ENCODE data around the gene CTU1. TPM values are rescaled to one million over a fixed set of nuclear protein-coding genes. Genes with fewer than 3 reads are reported as not detected.

CTU1 gene
- total RNA-seq, 1 donor: 4.3 TPM

DNA sequence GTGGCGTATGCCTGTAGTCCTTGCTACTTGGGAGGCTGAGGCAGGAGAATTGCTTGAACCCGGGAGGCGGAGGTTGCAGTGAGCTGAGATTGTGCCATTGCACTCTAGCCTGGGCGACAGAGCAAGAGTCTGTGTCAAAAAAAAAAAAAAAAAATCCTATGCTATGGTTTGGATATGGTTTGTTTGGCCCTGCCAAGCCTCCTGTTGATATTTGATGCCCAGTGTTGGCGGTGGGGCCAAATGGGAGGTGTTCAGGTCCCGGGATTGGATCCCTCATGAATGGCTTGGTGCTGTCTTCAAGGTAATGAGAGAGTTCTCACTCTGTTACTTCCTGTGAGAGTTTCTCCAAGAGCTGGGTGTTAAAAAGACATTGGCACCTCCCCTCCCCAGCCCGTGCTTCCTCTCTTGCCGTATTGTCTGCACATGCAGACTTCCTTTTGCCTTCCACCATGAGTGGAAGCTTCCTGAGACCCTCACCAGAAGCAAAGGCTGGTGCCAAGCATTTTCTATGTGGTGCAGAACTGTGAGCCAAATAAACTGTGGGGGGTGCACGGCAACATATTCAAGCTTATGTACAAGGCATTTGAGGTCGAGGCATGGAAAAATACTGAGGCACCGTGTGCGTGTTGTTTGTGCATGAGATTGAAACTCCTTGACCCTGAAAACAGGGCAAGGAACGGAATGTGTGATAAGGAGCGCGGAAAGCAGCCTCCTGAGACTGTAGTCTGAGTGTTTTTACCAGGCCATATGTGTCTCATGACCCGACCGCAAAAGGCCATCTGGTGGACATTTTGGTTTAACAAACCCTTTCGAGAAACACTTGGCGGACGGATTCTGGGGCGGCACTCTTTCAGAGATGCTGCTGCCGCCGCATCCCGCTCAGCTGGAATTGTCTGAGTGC lies 23.8 kb upstream of the CTU1 start:
- Histone ChIP-seq H3K9me3 (ENCODE audit: low read depth, low read length) (no peaks in the 10 kb centered on the region), H3K27me3 (ENCODE audit: insufficient read depth, low read length) (peaks cover 2% of the 10 kb centered on the region), H3K36me3 (ENCODE audit: insufficient read depth, low read length) (no peaks in the 10 kb centered on the region), H3K27ac (ENCODE audit: low read depth, low read length) (no peak overlapping the region), H2AFZ (ENCODE audit: low read length) (peak overlapping the region; percentile 42), H3K4me3 (ENCODE audit: insufficient read depth, low read length) (no peak overlapping the region), H4K20me1 (ENCODE audit: insufficient read depth, low read length) (no peaks in the 10 kb centered on the region), H3K4me1 (ENCODE audit: insufficient read depth, low read length) (peaks cover 10% of the 10 kb centered on the region), H3K4me2 (ENCODE audit: insufficient read depth, low read length) (peak overlapping the region; percentile 27), H3K79me2 (ENCODE audit: insufficient read depth, low read length) (no peaks in the 10 kb centered on the region)
- TF ChIP-seq, protein P1, sequence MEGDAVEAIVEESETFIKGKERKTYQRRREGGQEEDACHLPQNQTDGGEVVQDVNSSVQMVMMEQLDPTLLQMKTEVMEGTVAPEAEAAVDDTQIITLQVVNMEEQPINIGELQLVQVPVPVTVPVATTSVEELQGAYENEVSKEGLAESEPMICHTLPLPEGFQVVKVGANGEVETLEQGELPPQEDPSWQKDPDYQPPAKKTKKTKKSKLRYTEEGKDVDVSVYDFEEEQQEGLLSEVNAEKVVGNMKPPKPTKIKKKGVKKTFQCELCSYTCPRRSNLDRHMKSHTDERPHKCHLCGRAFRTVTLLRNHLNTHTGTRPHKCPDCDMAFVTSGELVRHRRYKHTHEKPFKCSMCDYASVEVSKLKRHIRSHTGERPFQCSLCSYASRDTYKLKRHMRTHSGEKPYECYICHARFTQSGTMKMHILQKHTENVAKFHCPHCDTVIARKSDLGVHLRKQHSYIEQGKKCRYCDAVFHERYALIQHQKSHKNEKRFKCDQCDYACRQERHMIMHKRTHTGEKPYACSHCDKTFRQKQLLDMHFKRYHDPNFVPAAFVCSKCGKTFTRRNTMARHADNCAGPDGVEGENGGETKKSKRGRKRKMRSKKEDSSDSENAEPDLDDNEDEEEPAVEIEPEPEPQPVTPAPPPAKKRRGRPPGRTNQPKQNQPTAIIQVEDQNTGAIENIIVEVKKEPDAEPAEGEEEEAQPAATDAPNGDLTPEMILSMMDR (IDR thresholded peaks at IDR 0.05; ENCODE audit: extremely low read depth, low read depth, low read length): no peak
- no peak for DNase-seq (ENCODE audit: insufficient read length, low spot score, missing footprints)

DNA sequence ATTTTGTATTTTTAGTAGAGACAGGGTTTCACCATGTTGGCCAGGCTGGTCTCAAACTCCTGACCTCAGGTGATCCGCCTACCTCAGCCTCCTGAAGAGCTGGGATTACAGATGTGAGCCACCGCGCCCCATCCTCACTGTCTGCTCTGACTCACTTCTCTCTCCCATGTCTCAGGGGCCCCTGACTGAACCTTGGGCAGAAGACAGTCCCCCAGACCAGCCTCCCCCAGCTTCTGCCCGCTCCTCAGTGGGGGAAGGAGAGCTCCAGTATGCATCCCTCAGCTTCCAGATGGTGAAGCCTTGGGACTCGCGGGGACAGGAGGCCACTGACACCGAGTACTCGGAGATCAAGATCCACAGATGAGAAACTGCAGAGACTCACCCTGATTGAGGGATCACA lies 21.5 kb upstream of the CTU1 start:
- Histone ChIP-seq H3K4me1 (ENCODE audit: insufficient read depth, low read length) (peaks cover 8% of the 10 kb centered on the region), H4K20me1 (ENCODE audit: insufficient read depth, low read length) (no peaks in the 10 kb centered on the region), H2AFZ (ENCODE audit: low read length) (no peak overlapping the region), H3K27me3 (ENCODE audit: insufficient read depth, low read length) (peaks cover 4% of the 10 kb centered on the region), H3K79me2 (ENCODE audit: insufficient read depth, low read length) (no peaks in the 10 kb centered on the region), H3K9me3 (ENCODE audit: low read depth, low read length) (no peaks in the 10 kb centered on the region), H3K27ac (ENCODE audit: low read depth, low read length) (no peak overlapping the region), H3K4me2 (ENCODE audit: insufficient read depth, low read length) (no peak overlapping the region), H3K4me3 (ENCODE audit: insufficient read depth, low read length) (no peak overlapping the region), H3K36me3 (ENCODE audit: insufficient read depth, low read length) (no peaks in the 10 kb centered on the region)
- TF ChIP-seq, protein P1 (IDR thresholded peaks at IDR 0.05; ENCODE audit: extremely low read depth, low read depth, low read length): no peak
- no peak for DNase-seq (ENCODE audit: insufficient read length, low spot score, missing footprints)

DNA sequence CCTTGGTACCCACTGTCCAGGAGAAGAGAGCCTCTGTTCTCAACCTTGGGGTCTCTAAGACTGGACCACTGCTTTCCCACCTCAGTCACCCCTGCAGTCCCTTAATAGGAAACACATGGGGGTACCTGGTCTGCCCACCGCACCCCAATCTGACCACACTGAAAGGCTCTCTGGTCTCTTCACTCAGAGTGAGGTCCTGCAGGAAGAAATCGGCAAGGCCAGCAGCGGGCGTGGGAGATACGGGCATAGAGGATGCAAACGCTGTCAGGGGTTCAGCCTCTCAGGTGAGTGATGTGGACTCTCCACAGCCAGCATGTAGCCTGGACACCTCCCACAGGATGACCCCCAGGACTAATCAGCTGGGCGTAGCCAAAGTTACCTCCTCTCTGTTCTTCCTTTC lies 20.0 kb upstream of the CTU1 start:
- TF ChIP-seq, protein P1 (IDR thresholded peaks at IDR 0.05; ENCODE audit: extremely low read depth, low read depth, low read length): no peak
- no peak overlapping the region for H3K4me2 ChIP-seq (ENCODE audit: insufficient read depth, low read length)

DNA sequence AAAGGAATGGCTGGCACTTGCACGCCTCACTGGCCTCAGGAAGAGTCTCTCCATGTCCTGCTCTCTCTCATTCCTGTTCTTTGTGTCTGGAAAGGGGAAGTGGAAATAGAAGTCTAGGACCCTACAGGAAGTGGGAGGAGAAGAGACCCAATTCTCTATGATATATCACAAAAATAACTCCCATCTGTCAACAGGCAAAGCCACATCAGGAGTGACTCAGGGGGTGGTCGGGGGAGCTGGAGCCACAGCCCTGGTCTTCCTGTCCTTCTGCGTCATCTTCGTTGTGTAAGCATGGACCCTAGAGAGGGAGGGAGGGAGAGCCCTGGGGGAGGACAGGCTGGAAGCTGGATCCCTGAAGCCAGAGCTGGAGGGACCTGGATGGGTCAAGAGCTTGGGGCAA lies 19.5 kb upstream of the CTU1 start:
- no peaks in the 10 kb centered on the region for H3K79me2 ChIP-seq (ENCODE audit: insufficient read depth, low read length)
- DNase-seq (ENCODE audit: insufficient read length, low spot score, missing footprints): no peak
- no peak overlapping the region for H3K4me3 ChIP-seq (ENCODE audit: insufficient read depth, low read length)
- no peaks in the 10 kb centered on the region for H3K9me3 ChIP-seq (ENCODE audit: low read depth, low read length)
- TF ChIP-seq, protein P1 (IDR thresholded peaks at IDR 0.05; ENCODE audit: extremely low read depth, low read depth, low read length): no peak
- H3K4me2 ChIP-seq (ENCODE audit: insufficient read depth, low read length): no peak overlapping the region
- no peaks in the 10 kb centered on the region for H3K36me3 ChIP-seq (ENCODE audit: insufficient read depth, low read length)
- no peak overlapping the region for H2AFZ ChIP-seq (ENCODE audit: low read length)
- no peak overlapping the region for H3K27ac ChIP-seq (ENCODE audit: low read depth, low read length)
- no peaks in the 10 kb centered on the region for H4K20me1 ChIP-seq (ENCODE audit: insufficient read depth, low read length)
- peaks cover 8% of the 10 kb centered on the region for H3K4me1 ChIP-seq (ENCODE audit: insufficient read depth, low read length)
- H3K27me3 ChIP-seq (ENCODE audit: insufficient read depth, low read length): peaks cover 4% of the 10 kb centered on the region

More for the DNA sequence above, 20.0 kb upstream of the CTU1 start:
- H3K9me3 ChIP-seq (ENCODE audit: low read depth, low read length): no peaks in the 10 kb centered on the region
- peaks cover 8% of the 10 kb centered on the region for H3K4me1 ChIP-seq (ENCODE audit: insufficient read depth, low read length)
- H3K36me3 ChIP-seq (ENCODE audit: insufficient read depth, low read length): no peaks in the 10 kb centered on the region
- H2AFZ ChIP-seq (ENCODE audit: low read length): no peak overlapping the region
- H3K4me3 ChIP-seq (ENCODE audit: insufficient read depth, low read length): no peak overlapping the region
- H4K20me1 ChIP-seq (ENCODE audit: insufficient read depth, low read length): no peaks in the 10 kb centered on the region
- H3K27ac ChIP-seq (ENCODE audit: low read depth, low read length): no peak overlapping the region
- DNase-seq (ENCODE audit: insufficient read length, low spot score, missing footprints): no peak
- H3K79me2 ChIP-seq (ENCODE audit: insufficient read depth, low read length): no peaks in the 10 kb centered on the region
- H3K27me3 ChIP-seq (ENCODE audit: insufficient read depth, low read length): peaks cover 4% of the 10 kb centered on the region

Data from osteoblast (primary cell).